OCI-M1 (cell line): ENCODE measurements around the gene NSFL1C.
A peak's percentile ranks its signal among the peaks of the same experiment; 100 is the strongest.

Experiments used
- DNase-seq: peaks from one replicate; lab custom pipeline; 2025; lab: John Stamatoyannopoulos, UW

The NSFL1C gene

GRCh38 chr20:1484438-1485116, 17.9 kb upstream of the NSFL1C start:
- DNase-seq, result peak; percentile 28

- peak; percentile 43 for DNase-seq
Measured at GRCh38 chr20:1479831-1480595, 13.4 kb upstream of the NSFL1C start.

GRCh38 chr20:1478566-1478965, 11.9 kb upstream of the NSFL1C start:
- DNase-seq, result no peak

GRCh38 chr20:1477896-1478490, 11.3 kb upstream of the NSFL1C start:
- DNase-seq, result no peak

GRCh38 chr20:1474817-1475603, 8.4 kb upstream of the NSFL1C start:
- peak; percentile 33 for DNase-seq

GRCh38 chr20:1474325-1474724, 7.7 kb upstream of the NSFL1C start:
- no peak for DNase-seq

GRCh38 chr20:1473246-1474220, 6.9 kb upstream of the NSFL1C start:
- DNase-seq, result no peak

GRCh38 chr20:1472556-1473245, 6.1 kb upstream of the NSFL1C start:
- DNase-seq, result peak; percentile 58

- DNase-seq, result no peak
Measured at GRCh38 chr20:1471242-1471641, 4.6 kb upstream of the NSFL1C start.

GRCh38 chr20:1469925-1470571, 3.4 kb upstream of the NSFL1C start:
- peak; percentile 95 for DNase-seq

GRCh38 chr20:1469306-1469905, 2.8 kb upstream of the NSFL1C start:
- no peak for DNase-seq

GRCh38 chr20:1468117-1468624, 1.5 kb upstream of the NSFL1C start:
- no peak for DNase-seq

GRCh38 chr20:1467355-1468116, 887 bp upstream of the NSFL1C start:
- DNase-seq, result peak; percentile 95

- DNase-seq, result no peak
Measured at GRCh38 chr20:1467082-1467354, 369 bp upstream of the NSFL1C start.

- DNase-seq, result no peak
Measured at GRCh38 chr20:1465470-1466210, 1.0 kb downstream of the NSFL1C start.

- no peak for DNase-seq
Measured at GRCh38 chr20:1463971-1464570, 2.6 kb downstream of the NSFL1C start.

GRCh38 chr20:1462834-1463233, 3.8 kb downstream of the NSFL1C start:
- DNase-seq, result no peak

GRCh38 chr20:1462001-1462400, 4.6 kb downstream of the NSFL1C start:
- no peak for DNase-seq
